Stimulated activated CD4-positive, alpha-beta T cell treated with anti-CD3 and anti-CD28 coated beads, Interleukin-1b, Interleukin-23, amount 100 ng/mL, for 48 hours (primary cell): ENCODE measurements around the gene CDC14B.

Source experiments
- DNase-seq: peaks from one replicate; pipeline ENCODE4 v3.0.0-alpha.2; 2020

CDC14B gene

DNA sequence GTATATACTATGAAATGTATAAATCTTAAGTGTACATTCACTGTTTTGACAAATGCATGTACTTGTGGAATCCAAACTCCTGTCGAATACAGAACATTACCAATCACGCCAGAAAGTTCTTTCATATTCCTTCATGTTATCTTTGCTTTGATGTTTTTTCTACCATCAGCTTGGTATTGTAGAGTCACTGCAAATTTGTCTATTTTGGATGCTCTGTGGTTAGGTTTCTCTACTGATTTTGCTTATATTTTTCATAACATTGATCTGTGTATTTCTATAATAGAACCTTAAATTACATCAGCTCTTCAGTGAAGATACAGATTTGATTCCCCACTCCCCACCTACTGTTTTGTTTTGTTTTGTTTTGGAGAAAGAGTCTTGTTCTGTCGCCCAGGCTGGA lies 138.9 kb downstream of the CDC14B start:
- no peak for DNase-seq

DNA sequence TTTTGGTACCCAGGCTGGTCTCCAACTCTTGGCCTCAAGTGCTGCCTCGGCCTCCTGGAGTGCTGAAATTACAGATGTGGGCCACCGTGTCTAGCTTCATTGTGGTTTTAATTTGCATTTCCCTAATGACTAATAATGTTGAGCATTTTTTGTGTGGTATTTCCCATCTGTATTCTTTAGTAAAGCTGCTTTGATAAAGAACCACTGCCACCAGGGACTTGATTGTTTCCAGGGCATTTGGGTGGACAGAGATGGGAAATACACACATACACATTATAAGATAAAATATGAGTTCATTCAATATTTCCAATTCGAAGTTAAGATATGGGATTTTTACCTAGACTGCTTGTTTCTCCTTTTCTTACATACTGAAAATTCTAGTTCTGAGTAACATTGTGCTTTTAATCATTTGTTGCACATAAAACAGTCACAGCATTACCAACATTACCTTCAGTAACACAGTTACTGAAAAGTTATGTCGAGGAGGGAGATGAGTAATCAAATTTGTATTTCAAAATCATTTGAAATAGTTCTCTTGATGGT lies 140.7 kb downstream of the CDC14B start:
- peak; percentile 40 for DNase-seq

DNA sequence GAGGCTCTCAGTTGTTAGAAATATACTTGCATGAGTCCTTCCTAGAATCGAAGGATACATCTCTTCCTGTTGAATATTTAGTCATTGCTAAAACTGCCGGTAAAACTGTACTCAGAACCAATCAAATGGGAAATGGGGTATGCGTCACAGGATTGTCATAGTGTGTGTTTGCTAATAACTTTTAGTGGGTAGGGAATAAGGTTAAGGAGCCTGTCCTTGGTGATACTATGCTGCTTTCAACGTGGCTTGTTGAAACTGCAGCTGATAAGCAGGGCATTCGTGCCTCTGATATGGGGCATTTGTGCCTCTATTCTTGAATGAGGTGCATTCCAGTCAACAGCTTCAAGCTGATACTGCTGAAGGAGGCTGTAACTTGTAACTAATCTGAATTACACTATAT lies 143.1 kb downstream of the CDC14B start:
- DNase-seq: no peak

DNA sequence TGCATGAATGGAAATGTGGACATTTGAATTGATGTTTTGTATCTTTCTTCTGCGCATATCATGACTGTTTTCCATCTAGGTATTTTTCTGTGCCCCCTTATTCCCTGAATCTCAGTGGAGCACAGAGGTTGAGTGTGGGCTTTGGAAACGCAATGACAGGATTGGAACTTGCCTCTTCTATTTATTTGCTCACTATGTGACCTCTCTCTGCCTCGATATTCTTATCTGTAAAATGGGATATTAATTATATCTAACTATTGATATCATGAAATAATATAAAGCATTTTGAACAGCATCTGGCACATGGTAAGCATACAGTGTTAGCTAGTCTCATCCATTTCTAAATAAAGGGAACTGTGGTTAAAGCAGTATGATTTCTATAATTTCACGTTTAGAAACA lies 143.6 kb downstream of the CDC14B start:
- DNase-seq: no peak

DNA sequence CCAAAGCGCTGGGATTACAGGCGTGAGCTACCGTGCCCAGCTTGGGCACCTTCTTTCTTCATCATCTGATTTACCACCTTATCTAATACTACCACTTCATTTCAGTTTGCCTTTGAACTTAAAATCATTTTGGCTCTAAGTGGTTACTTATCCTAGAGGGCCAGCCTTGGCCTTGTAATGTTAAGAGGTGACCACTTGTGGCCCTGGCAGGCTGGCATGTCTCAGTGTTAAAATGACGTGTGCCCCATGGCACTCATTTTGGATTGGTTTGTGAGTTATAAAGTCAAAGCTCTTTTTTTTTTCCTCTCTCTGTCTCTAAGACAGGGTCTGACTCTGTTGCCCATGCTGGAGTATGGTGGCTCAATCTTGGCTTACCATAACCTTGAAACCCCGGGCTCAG lies 151.9 kb downstream of the CDC14B start:
- DNase-seq: no peak

DNA sequence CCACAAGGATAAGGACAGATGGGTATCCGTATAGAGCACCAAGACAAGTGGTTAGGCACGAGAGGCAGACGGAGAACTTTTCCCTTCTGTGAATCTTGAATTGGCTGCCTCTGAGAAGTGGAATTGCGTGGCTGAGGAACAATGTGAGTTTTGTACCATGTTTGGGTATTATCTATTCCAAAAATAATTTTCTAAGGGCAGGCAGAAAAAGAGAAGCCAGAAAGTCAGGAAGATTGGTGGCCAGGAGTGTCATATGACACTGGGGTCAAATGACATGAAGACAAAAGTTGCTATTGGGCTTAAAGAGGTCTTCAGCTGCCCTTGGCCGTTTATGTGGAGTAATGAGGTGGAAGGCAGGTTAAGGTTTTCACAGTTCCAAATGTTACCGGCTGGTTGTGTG lies 155.2 kb downstream of the CDC14B start:
- no peak for DNase-seq

DNA sequence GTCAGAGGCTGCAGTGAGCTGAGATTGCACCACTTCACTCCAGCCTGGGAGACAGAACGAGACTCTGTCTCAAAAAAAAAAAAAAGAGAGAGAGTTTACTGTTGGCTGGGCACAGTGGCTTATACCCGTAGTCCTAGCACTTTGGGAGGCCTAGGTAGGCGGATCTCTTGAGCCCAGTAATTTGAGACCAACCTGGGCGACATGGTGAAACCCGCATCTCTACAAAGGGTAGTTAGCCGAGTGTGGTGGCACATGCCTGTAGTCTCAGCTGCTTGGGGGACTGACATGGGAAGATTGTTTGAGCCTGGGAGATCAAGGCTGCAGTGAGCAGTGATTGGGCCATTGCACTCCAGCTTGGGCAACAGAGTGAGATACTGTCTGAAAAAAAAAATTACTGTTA lies 157.1 kb downstream of the CDC14B start:
- no peak for DNase-seq

DNA sequence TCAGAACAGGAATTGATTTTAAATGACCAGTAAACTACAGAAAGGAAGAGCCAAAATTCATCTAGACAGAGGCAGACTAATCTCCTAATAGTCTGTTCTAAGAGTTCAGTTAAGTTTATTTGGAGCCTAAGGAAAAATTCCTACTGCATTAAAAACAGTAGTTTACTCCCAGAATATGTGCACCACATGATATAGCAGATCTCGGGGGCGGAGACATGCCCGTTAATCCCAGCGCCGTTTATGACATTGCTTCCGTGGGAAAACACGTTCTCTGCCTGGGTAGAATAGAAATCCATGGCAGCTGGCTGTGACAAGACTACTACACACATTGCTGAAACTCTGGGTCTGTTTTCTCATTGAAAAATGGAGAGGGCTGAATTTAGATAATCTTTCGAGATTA lies 158.3 kb downstream of the CDC14B start:
- DNase-seq: no peak

DNA sequence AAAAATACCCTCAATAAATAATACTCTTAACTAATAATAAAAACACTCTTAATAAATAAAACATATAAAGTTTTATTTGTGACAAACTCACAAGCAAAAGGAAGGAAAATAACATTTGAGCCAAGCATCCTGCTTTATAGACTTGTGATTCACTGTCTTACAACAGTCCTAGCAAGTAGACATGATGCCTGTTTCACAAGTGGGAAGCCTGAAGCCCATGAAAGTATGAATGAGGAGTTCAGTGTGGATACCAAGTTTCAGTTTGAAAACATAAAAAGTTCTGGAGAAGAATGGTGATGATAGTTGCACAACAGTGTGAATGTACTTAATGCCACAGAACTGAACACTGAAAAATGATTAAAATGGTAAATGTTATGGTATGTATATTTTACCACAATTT lies 158.8 kb downstream of the CDC14B start:
- no peak for DNase-seq

DNA sequence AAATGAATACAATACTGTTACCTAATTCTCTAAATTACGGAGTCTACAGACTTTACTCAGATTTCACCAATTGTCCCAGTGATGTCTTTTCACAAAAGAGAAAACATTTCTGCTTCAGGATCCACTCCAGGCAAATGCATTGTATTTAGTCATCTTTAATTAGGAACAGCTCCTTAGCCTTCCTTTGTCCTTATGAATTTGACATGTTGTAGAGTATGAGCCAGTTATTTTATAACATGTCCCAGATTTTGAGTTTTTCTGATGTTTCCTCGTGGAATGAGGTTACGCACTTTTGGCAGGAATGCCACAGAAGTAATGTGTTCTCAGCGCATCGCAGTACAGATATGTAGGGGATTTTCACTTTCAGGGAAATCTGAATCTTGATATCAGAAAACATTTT lies 159.2 kb downstream of the CDC14B start:
- no peak for DNase-seq

DNA sequence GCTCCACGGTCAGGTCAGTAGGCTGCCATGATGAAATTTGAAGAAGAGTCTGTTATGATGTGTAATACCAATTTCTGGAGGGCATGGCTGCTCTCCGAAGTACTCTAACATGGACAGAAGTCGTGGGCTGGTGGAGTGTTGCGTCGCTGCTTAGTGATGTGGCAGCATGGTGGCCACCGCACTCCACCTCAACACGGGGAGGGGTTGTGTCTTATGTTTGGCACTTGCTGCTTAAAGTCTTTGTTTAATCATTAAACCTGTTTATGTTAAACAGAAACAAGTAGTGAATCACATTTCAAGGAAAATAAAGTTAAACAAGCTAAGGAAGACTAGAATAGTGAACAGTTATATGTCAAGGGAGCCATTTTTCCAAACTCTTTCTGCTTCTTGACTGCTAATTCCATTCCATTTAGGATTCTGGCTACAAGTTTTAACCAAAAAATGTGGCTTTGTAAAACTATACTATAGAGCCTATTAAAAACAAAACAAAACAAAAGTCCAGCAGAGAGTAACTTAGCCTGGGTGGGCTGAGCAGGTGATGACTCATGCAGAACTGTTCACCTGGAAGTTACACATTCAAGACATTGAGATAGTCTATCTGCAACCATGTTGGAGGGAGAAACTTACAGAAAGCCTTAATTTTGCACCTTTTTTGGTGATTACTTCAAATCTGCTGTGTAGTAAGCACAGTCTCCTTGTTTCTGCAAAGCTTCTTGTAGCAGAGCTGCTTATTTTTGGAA lies 160.2 kb downstream of the CDC14B start:
- DNase-seq: no peak

DNA sequence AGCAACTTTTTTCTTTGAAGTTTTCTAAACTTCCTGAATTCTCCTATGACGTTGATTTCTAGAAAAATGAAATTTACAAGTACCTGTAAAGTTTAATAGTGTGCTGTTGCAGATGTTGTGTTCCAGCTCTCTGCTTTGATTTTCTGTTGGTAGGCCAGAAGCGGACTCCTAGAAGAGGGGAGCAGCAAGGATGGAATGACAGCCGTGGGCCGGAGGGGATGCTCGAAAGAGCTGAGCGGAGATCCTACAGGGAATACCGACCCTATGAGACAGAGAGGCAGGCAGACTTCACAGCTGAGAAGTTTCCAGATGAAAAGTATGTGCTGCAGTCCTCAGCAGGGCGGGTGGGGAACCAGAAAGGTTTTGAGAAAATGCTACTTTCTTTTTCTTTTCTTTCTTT lies 161.4 kb downstream of the CDC14B start:
- DNase-seq: no peak

DNA sequence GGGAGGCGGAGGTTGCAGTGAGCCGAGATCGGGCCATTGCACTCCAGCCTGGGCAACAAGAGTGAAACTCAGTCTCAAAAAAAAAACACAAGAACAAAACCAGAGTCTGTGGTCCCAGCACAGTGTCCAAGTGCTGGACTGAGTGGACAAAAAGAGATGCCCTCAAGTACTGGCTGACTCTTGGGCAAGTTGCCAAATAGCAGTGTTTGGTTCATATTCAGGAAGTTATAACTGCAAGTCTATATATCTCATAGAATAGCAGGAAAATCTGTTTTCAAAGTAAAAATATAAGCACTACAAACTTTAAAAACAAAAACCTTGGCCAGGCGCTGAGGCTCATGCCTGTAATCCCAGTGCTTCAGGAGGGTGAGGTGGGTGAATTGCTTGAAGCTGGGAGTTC lies 162.4 kb downstream of the CDC14B start:
- no peak for DNase-seq

DNA sequence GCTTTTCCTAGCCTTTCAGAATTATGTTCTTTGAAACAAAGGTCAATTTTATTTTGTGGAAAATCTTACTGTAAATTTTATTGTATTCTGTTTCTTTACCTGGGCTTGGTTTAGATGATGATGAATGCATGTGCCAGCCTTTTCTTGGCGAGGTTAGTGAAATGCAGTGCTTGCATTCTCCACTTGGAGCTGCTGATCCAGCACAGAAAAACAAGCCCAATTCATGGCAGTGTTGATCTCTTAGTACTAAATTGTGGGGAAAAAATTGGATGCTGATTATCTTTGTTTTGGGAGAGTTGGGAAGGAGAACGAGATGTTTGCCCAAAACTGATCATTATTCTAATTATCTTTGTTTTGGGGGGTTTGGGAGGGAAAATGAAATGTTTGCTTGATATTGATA lies 166.0 kb downstream of the CDC14B start:
- DNase-seq: peak; percentile 5

DNA sequence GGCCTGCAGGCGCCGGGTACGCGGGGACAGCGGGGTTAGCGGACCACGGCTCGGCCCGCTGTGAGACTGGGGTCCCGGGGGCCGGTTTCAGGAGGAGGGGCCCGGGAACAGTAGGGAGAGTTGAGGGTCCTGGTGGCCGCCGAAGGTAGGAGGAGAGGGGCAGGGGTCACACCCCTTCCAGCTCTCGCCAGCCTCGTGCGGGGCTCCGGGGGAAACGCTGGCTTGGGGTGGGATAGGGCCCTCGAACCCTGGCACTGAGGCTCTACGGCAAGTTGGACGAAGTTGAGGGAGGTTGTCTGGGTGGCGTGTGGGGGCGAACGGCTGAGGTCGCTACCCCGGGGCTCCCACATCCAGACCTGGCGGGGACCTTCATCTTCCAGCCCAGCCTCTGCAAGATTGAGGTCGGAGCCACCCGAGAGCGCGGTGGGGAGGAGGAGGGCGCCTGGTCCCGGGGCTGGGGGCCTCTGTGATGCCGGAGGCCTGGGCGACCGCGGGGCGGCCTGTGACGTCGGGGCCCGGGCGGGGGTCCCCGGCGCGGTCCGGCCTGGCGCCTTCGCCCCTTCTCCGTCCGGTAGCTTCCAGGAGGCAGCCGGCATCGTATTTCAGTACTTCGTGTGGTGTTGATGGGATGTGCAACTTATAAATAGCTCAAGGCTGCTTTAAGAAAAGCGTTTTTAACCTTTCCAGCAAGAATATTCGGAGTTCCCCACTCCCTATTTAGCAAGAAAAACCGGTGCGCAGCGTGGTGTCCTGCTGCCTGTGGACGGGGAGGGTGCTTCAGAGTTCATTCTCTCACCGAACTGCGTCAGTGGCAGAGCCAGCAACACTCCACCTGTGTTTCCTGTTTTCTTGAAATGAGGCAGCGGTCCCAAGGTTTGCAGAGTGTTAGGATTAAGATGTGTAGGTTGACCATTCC lies 168.8 kb downstream of the CDC14B start:
- peak; percentile 24 for DNase-seq
